Measurements from ENCODE around the gene CDNF. TPM values are rescaled to one million over a fixed set of nuclear protein-coding genes. Genes with fewer than 3 reads are reported as not detected.

The CDNF gene
- total and polyA plus RNA-seq, 4 donors: 1.5 to 5.9 (median 2.9) TPM

GRCh38 chr10:14823966-14824365, 13.9 kb downstream of the CDNF start:
- DNase-seq (ENCODE audit: low spot score): no peak
- H3K4me3 ChIP-seq (ENCODE audit: low read depth in 1 of 3, low read length in 3 of 3): no peak overlapping the region
- no peak overlapping the region for H3K9ac ChIP-seq (ENCODE audit: low read depth in 1 of 2, low read length in 2 of 2)
- H3K27ac ChIP-seq (ENCODE audit: low read depth in 1 of 2, low read length in 2 of 2): no peak overlapping the region
- H3K36me3 ChIP-seq (ENCODE audit: control insufficient read depth in 4 of 4, insufficient read depth in 3 of 4, low read depth in 1 of 4, low read length in 3 of 4): no peaks in the 10 kb centered on the region
- 95% methylated on average over 3 of the region's 3 CpGs for WGBS
- H3K9me3 ChIP-seq (ENCODE audit: control insufficient read depth in 4 of 4, low read length in 3 of 4): no peaks in the 10 kb centered on the region
- H3K27me3 ChIP-seq (ENCODE audit: control insufficient read depth in 4 of 4, insufficient read depth in 4 of 4, low read length in 3 of 4): no peaks in the 10 kb centered on the region
- no peaks in the 10 kb centered on the region for H3K4me1 ChIP-seq (ENCODE audit: control insufficient read depth in 4 of 4, insufficient read depth in 4 of 4, low read length in 3 of 4)
- TF ChIP-seq RAD21 (IDR thresholded peaks at IDR 0.05) (no peak), HNF4G (IDR thresholded peaks at IDR 0.05) (no peak), RXRA (IDR thresholded peaks at IDR 0.05) (no peak), MAX (IDR thresholded peaks at IDR 0.05) (no peak), FOXA2 (IDR thresholded peaks at IDR 0.05) (no peak), CTCF (IDR thresholded peaks at IDR 0.05; ENCODE audit: low read depth, low read length, missing input control) (no peak), SP1 (IDR thresholded peaks at IDR 0.05) (no peak), ATF3 (IDR thresholded peaks at IDR 0.05) (no peak)

GRCh38 chr10:14822879-14823755, 14.7 kb downstream of the CDNF start:
- WGBS: 33% methylated on average over 3 of the region's 3 CpGs
- H3K27me3 ChIP-seq (ENCODE audit: control insufficient read depth in 4 of 4, insufficient read depth in 4 of 4, low read length in 3 of 4): no peaks in the 10 kb centered on the region
- no peak for DNase-seq (ENCODE audit: low spot score)

More at GRCh38 chr10:14822879-14823755, 14.7 kb downstream of the CDNF start:
- no peak overlapping the region for H3K9ac ChIP-seq (ENCODE audit: low read depth in 1 of 2, low read length in 2 of 2)
- no peak overlapping the region for H3K27ac ChIP-seq (ENCODE audit: low read depth in 1 of 2, low read length in 2 of 2)
- H3K36me3 ChIP-seq (ENCODE audit: control insufficient read depth in 4 of 4, insufficient read depth in 3 of 4, low read depth in 1 of 4, low read length in 3 of 4): no peaks in the 10 kb centered on the region
- H3K4me3 ChIP-seq (ENCODE audit: low read depth in 1 of 3, low read length in 3 of 3): no peak overlapping the region
- no peaks in the 10 kb centered on the region for H3K4me1 ChIP-seq (ENCODE audit: control insufficient read depth in 4 of 4, insufficient read depth in 4 of 4, low read length in 3 of 4)
- no peaks in the 10 kb centered on the region for H3K9me3 ChIP-seq (ENCODE audit: control insufficient read depth in 4 of 4, low read length in 3 of 4)
- TF ChIP-seq REST (IDR thresholded peaks at IDR 0.05) (no peak), HNF4A (conservative IDR thresholded peaks at IDR 0.05) (no peak), GABPA (IDR thresholded peaks at IDR 0.05 in 1 of 2, conservative IDR thresholded peaks at IDR 0.05 in 1 of 2) (no peak), TAF1 (conservative IDR thresholded peaks at IDR 0.05) (no peak), JUND (IDR thresholded peaks at IDR 0.05) (no peak), RXRA (IDR thresholded peaks at IDR 0.05) (no peak), MAX (IDR thresholded peaks at IDR 0.05) (no peak), FOXA1 (IDR thresholded peaks at IDR 0.05) (no peak), FOXA2 (IDR thresholded peaks at IDR 0.05) (no peak), YY1 (IDR thresholded peaks at IDR 0.05) (no peak), RAD21 (IDR thresholded peaks at IDR 0.05) (peak; percentile 89), SP1 (IDR thresholded peaks at IDR 0.05) (no peak), ZBTB33 (IDR thresholded peaks at IDR 0.05) (no peak), ATF3 (IDR thresholded peaks at IDR 0.05) (no peak), EGR1 (IDR thresholded peaks at IDR 0.05; ENCODE audit: low read depth in 2 of 2) (no peak), NR2F2 (IDR thresholded peaks at IDR 0.05) (no peak), HNF4G (IDR thresholded peaks at IDR 0.05) (no peak), CTCF (IDR thresholded peaks at IDR 0.05; ENCODE audit: low read depth, low read length, missing input control) (peak; percentile 57)
